ENCODE results near the gene TWF1.
"Not testable (repeated sequence)": the region's sequence is repeated elsewhere in the genome, so short reads cannot be mapped to it uniquely, and the experiment has no call there.

TWF1 gene

DNA sequence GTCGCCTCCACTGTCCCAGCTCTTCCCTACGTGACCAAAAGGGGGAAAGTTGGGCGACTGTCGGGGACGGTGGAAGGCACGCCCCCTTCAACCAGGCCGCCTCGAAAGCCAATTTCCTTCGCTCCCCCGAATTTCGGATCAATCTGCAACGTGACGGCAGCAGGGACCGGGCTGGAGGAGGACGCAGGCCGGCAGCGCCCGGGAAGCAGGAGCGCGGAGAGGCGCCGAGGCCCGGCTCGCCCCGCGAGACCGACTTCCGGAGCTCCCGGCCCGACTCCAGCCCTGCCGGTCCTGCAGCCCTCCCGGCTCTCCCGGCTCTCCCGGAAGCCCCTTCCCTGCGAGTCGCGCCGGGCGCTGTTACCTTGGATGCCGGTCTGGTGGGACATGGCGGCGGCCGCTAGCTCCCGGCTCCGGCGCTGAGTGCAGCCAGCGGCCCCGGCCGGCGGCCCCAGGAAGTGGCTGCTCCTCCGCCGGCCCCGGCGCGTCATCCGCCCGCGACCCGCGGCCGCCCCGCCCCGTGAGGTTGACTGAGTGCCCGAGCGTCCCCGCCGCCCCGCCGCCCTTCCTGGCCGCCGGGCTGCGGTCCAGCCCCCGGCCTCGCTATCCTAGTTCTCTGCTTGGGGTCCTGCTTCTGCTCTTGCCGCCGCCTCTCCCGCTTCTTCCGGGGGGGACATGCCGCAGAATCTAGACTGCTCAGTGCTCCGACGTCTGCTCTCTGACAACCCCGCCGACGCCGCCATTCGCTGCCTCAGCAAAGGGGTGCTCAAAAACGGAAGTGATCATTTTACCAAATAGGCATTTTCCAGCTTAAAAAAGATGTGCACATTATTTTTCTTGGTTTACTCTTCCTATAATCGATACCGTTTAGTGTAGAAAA is at the start of gene TWF1:
TWF1 (minus strand) TSS at position 458 of the 877 bp plus-strand sequence; CDS start at position 386, 72 bp downstream.
- TF ChIP-seq CTCF (conservative IDR thresholded peaks at IDR 0.05), result peak; percentile 43
- H3K27ac ChIP-seq, result peak within 1 kb of the TSS; percentile 85

GRCh38 chr12:43852744-43853143 is 46.6 kb upstream of the TWF1 start:
- no peak for TF ChIP-seq CTCF (conservative IDR thresholded peaks at IDR 0.05)
- H3K27ac ChIP-seq, result no peak overlapping the region

DNA sequence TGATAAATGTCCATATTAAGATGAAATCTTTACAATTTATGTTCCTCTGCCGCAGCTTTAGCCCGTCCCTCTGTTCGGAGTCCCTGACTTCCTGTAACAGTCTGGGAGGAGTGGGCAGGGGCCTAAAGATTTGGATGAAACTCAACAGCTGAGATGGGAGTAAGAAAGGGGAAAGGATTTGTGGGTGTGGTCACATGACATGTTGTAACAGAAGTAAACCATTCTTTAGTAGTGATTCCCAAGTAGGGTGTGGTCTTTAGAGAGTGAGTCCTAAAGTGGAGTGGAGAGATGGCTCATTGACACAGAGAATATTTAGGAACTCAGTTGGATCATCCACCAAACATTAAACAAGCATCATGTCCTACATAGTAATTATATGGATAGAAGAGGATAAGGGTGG is 42.7 kb upstream of the TWF1 start:
- no peak overlapping the region for H3K27ac ChIP-seq
- TF ChIP-seq CTCF (conservative IDR thresholded peaks at IDR 0.05), result no peak

- H3K27ac ChIP-seq, result no peak overlapping the region
- no peak for TF ChIP-seq CTCF (conservative IDR thresholded peaks at IDR 0.05)
These were observed 42.0 kb upstream of the TWF1 start for GRCh38 chr12:43848226-43848507.

- not testable (repeated sequence) for H3K27ac ChIP-seq
These were observed 41.5 kb upstream of the TWF1 start for GRCh38 chr12:43847425-43848225.

- no peak for TF ChIP-seq CTCF (conservative IDR thresholded peaks at IDR 0.05)
- H3K27ac ChIP-seq, result peak overlapping the region; percentile 37
These were observed 36.1 kb upstream of the TWF1 start for GRCh38 chr12:43842259-43842658.

GRCh38 chr12:43841253-43841652 is 35.1 kb upstream of the TWF1 start:
- no peak for TF ChIP-seq CTCF (conservative IDR thresholded peaks at IDR 0.05)
- no peak overlapping the region for H3K27ac ChIP-seq

DNA sequence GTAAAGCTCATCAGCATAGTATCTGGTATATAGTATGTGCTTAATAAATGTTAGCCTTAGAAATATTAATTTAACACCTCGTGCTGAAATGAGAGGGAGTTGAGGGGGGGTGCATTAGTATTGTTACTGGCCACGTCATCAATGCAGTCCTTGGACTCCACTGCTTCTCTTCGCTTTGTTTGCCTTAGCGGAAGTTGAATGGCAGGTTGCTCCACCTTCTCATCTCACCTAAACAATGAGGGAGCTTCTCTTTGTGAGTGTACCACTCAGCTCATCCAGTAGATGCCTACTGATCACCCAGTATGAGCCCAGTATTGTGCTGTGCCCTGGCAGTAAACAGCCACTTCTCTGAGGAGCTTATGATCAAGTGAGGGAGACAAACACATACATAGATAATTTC is 34.2 kb upstream of the TWF1 start:
- H3K27ac ChIP-seq, result no peak overlapping the region
- TF ChIP-seq CTCF (conservative IDR thresholded peaks at IDR 0.05), result no peak

Measured in VCaP (cell line).